NT2/D1 (cell line): Measurements from ENCODE around the gene COL11A2.

Source experiments
- DNase-seq: peaks from one replicate; pipeline ENCODE4 v3.0.0-alpha.2; 2011; ENCODE audit warnings: low read depth, low spot score
- H3K27me3 ChIP-seq: 2 replicates; pipeline ENCODE4 v1.6.0; 2011; ENCODE audit warnings: mild to moderate bottlenecking; ENCODE audit not compliant: insufficient read length, insufficient read depth
- H3K36me3 ChIP-seq: 2 replicates; pipeline ENCODE4 v1.6.1; 2011; ENCODE audit warnings: mild to moderate bottlenecking, low read length, mixed read lengths; ENCODE audit not compliant: insufficient read depth, insufficient read length
- H3K4me1 ChIP-seq: 2 replicates; pipeline ENCODE4 v1.5.1; 2011; ENCODE audit not compliant: insufficient read depth, insufficient read length
- H3K4me3 ChIP-seq: 2 replicates; pipeline ENCODE4 v1.5.1; 2011; ENCODE audit warnings: low read depth; ENCODE audit not compliant: insufficient read length
- H3K9ac ChIP-seq: 2 replicates; pipeline ENCODE4 v1.6.0; 2011; ENCODE audit warnings: low read depth; ENCODE audit not compliant: insufficient read length
- H3K9me3 ChIP-seq: 2 replicates; pipeline ENCODE4 v1.5.1; 2011; ENCODE audit warnings: mild to moderate bottlenecking, low read length; ENCODE audit not compliant: insufficient read depth
- SUZ12 ChIP-seq: IDR thresholded peaks from 2 replicates; pipeline ENCODE4 v1.6.1; 2011; ENCODE audit not compliant: insufficient read length, insufficient read depth; ENCODE audit errors: extremely low read depth
- YY1 ChIP-seq: IDR thresholded peaks from 2 replicates; pipeline ENCODE4 v1.6.1; 2011; ENCODE audit not compliant: insufficient read length, insufficient read depth
- ZNF274 ChIP-seq: IDR thresholded peaks from 2 replicates; pipeline ENCODE4 v1.6.1; 2011; ENCODE audit warnings: mild to moderate bottlenecking, low read depth, low read length

COL11A2 gene

GRCh38 chr6:33123732-33124524 lies 68.3 kb downstream of the COL11A2 start:
- H3K27me3 ChIP-seq, result no peaks in the 10 kb centered on the region
- peaks cover 29% of the 10 kb centered on the region for H3K9me3 ChIP-seq
- no peak for TF ChIP-seq SUZ12
- TF ChIP-seq YY1, result no peak
- no peak for TF ChIP-seq ZNF274
- no peaks in the 10 kb centered on the region for H3K36me3 ChIP-seq
- H3K4me1 ChIP-seq, result no peaks in the 10 kb centered on the region
- no peak overlapping the region for H3K9ac ChIP-seq
- H3K4me3 ChIP-seq, result no peak overlapping the region
- no peak for DNase-seq

- Histone ChIP-seq H3K4me1 (no peaks in the 10 kb centered on the region), H3K4me3 (no peak overlapping the region), H3K27me3 (no peaks in the 10 kb centered on the region), H3K36me3 (no peaks in the 10 kb centered on the region), H3K9ac (no peak overlapping the region), H3K9me3 (peaks cover 29% of the 10 kb centered on the region)
- TF ChIP-seq SUZ12 (no peak), YY1 (no peak), ZNF274 (no peak)
- no peak for DNase-seq
Measured at GRCh38 chr6:33123181-33123580, 69.1 kb downstream of the COL11A2 start.

- TF ChIP-seq ZNF274 (no peak), SUZ12 (no peak), YY1 (no peak)
- Histone ChIP-seq H3K36me3 (no peaks in the 10 kb centered on the region), H3K27me3 (no peaks in the 10 kb centered on the region), H3K9me3 (peaks cover 26% of the 10 kb centered on the region), H3K9ac (no peak overlapping the region), H3K4me1 (no peaks in the 10 kb centered on the region), H3K4me3 (no peak overlapping the region)
- no peak for DNase-seq
Measured at GRCh38 chr6:33120001-33120400, 72.3 kb downstream of the COL11A2 start.

GRCh38 chr6:33118525-33119123 lies 73.6 kb downstream of the COL11A2 start:
- DNase-seq, result no peak
- Histone ChIP-seq H3K9ac (no peak overlapping the region), H3K4me1 (no peaks in the 10 kb centered on the region), H3K4me3 (peak overlapping the region; percentile 69), H3K9me3 (peaks cover 12% of the 10 kb centered on the region), H3K36me3 (no peaks in the 10 kb centered on the region), H3K27me3 (no peaks in the 10 kb centered on the region)
- no peak for TF ChIP-seq ZNF274
- TF ChIP-seq YY1, result no peak
- no peak for TF ChIP-seq SUZ12

- H3K4me3 ChIP-seq, result peak overlapping the region; percentile 69
- DNase-seq, result no peak
- peaks cover 1% of the 10 kb centered on the region for H3K27me3 ChIP-seq
- H3K4me1 ChIP-seq, result no peaks in the 10 kb centered on the region
- H3K36me3 ChIP-seq, result no peaks in the 10 kb centered on the region
- H3K9me3 ChIP-seq, result peaks cover 4% of the 10 kb centered on the region; the same call in 1 of the 2 replicates
- H3K9ac ChIP-seq, result peak overlapping the region; percentile 79
- TF ChIP-seq ZNF274 (no peak), YY1 (no peak), SUZ12 (no peak)
Measured at GRCh38 chr6:33117811-33118277, 74.4 kb downstream of the COL11A2 start.

- Histone ChIP-seq H3K4me1 (no peaks in the 10 kb centered on the region), H3K9me3 (no peaks in the 10 kb centered on the region), H3K9ac (peak overlapping the region; percentile 79), H3K36me3 (no peaks in the 10 kb centered on the region), H3K27me3 (peaks cover 3% of the 10 kb centered on the region), H3K4me3 (peak overlapping the region; percentile 69)
- TF ChIP-seq YY1, result no peak
- TF ChIP-seq ZNF274, result no peak
- no peak for TF ChIP-seq SUZ12
- DNase-seq, result no peak
Measured at GRCh38 chr6:33116841-33117711, 75.2 kb downstream of the COL11A2 start.

- H3K4me1 ChIP-seq, result no peaks in the 10 kb centered on the region
Measured at GRCh38 chr6:33116417-33116816, 75.8 kb downstream of the COL11A2 start.

More at GRCh38 chr6:33116417-33116816, 75.8 kb downstream of the COL11A2 start:
- Histone ChIP-seq H3K27me3 (peaks cover 3% of the 10 kb centered on the region), H3K9ac (peak overlapping the region; percentile 79), H3K36me3 (no peaks in the 10 kb centered on the region), H3K9me3 (no peaks in the 10 kb centered on the region), H3K4me3 (peak overlapping the region; percentile 69)
- no peak for DNase-seq
- TF ChIP-seq ZNF274 (no peak), YY1 (no peak), SUZ12 (no peak)
